GM12864 (cell line): ENCODE results near the gene DUSP8.

Experiments
- DNase-seq: peaks from one replicate; pipeline ENCODE4 v3.0.0-alpha.2; 2011; ENCODE audit warnings: low read depth
- H3K4me3 ChIP-seq: 2 replicates; pipeline ENCODE4 v1.5.1; 2011; ENCODE audit warnings: mild to moderate bottlenecking, low read depth, low read length, control low read depth
- CTCF ChIP-seq: IDR thresholded peaks from 2 replicates; pipeline ENCODE4 v1.5.1; 2011; ENCODE audit warnings: low read depth, mild to moderate bottlenecking, moderate library complexity, low read length, control low read depth, inconsistent platforms; ENCODE audit errors: missing control alignments

DUSP8 gene

DNA sequence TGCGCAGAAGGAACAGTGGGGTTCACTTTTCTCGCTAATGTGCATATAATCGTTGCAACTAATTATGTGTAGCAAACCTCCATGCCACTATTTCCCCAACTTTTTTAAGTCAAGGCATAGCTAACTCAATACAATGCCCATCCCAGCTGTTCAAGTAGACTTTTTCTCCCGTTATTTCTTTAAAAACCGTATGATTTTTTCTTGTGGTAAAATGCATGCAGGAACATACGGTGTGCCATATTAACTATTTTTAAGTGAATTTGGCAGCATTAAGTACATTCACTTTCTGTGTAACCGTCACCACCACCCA is 2.8 kb upstream of the DUSP8 start:
- no peak for DNase-seq
- no peak overlapping the region for H3K4me3 ChIP-seq
- no peak for TF ChIP-seq CTCF

GRCh38 chr11:1574238-1574932 is 2.3 kb upstream of the DUSP8 start:
- peak; percentile 80 for TF ChIP-seq CTCF
- no peak for DNase-seq
- H3K4me3 ChIP-seq, result no peak overlapping the region

- TF ChIP-seq CTCF, result no peak
- no peak overlapping the region for H3K4me3 ChIP-seq
- no peak for DNase-seq
Observed at GRCh38 chr11:1573903-1574237, 1.8 kb upstream of the DUSP8 start.

GRCh38 chr11:1573077-1573902 is 1.2 kb upstream of the DUSP8 start:
- no peak for DNase-seq
- no peak for TF ChIP-seq CTCF
- H3K4me3 ChIP-seq, result no peak overlapping the region

DNA sequence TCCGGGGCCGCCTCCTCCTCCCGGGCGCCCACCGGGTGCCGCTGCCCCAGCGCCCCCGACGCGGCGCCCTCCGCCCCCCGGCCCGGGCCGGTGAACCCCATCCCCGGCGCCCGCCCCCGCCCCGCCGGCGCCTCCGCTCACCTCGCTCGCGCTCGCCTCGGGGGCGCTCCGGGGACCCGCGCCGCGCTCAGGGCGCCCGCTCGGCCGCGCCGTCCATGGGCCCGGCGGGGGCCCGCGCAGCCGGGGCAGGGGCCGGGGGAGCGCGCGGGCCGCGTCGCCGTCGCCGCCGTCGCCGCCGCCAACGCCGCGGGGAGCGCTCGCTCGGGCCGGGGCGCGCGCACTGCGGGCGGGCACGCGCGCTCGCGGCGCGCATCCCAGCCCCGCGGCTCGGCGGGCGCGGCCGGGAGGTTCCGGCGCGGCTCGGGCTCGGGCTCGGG is 293 bp downstream of the DUSP8 start:
- H3K4me3 ChIP-seq, result no peak overlapping the region
- DNase-seq, result no peak

GRCh38 chr11:1570896-1571759 is 943 bp downstream of the DUSP8 start:
- DNase-seq, result no peak
- TF ChIP-seq CTCF, result no peak

More for the DNA sequence above, 293 bp downstream of the DUSP8 start:
- no peak for TF ChIP-seq CTCF

More at GRCh38 chr11:1570896-1571759, 943 bp downstream of the DUSP8 start:
- H3K4me3 ChIP-seq, result no peak overlapping the region
